ENCODE results near the gene ERP29. TPM values are rescaled to one million over a fixed set of nuclear protein-coding genes. Genes with fewer than 3 reads are reported as not detected.
"Not testable (repeated sequence)": the region's sequence is repeated elsewhere in the genome, so short reads cannot be mapped to it uniquely, and the experiment has no call there.

The ERP29 gene
- total RNA-seq, 2 experiments from 2014 or later, result 82.9 to 83.7 TPM

GRCh38 chr12:112005419-112006395, 7.5 kb upstream of the ERP29 start:
- DNase-seq, result no peak
- Mint-ChIP-seq H3K36me3 (ENCODE audit: low read depth) (peaks cover 16% of the 10 kb centered on the region), H3K4me3 (no peak overlapping the region), H3K27ac (peak overlapping the region; percentile 39), H3K27me3 (no peaks in the 10 kb centered on the region), H3K4me1 (ENCODE audit: low read depth) (peaks cover 42% of the 10 kb centered on the region), H3K9me3 (no peaks in the 10 kb centered on the region)
- TF ChIP-seq, protein P1, sequence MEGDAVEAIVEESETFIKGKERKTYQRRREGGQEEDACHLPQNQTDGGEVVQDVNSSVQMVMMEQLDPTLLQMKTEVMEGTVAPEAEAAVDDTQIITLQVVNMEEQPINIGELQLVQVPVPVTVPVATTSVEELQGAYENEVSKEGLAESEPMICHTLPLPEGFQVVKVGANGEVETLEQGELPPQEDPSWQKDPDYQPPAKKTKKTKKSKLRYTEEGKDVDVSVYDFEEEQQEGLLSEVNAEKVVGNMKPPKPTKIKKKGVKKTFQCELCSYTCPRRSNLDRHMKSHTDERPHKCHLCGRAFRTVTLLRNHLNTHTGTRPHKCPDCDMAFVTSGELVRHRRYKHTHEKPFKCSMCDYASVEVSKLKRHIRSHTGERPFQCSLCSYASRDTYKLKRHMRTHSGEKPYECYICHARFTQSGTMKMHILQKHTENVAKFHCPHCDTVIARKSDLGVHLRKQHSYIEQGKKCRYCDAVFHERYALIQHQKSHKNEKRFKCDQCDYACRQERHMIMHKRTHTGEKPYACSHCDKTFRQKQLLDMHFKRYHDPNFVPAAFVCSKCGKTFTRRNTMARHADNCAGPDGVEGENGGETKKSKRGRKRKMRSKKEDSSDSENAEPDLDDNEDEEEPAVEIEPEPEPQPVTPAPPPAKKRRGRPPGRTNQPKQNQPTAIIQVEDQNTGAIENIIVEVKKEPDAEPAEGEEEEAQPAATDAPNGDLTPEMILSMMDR (IDR thresholded peaks at IDR 0.05), result no peak
- POLR2A ChIA-PET, result no interaction called here
- intact Hi-C loops (cut with micrococcal nuclease), result no loop called here
- CTCF ChIA-PET, result interaction anchor here (0.7 to 1.1 kb wide), 3 partner anchors 11 to 19 kb away, joined by 3 to 6 read pairs (median 3); no protein-coding TSS in a partner anchor
- ATAC-seq, result no peak

GRCh38 chr12:112007945-112008344, 5.3 kb upstream of the ERP29 start:
- H3K4me3 Mint-ChIP-seq, result no peak overlapping the region
- TF ChIP-seq, protein P1 (IDR thresholded peaks at IDR 0.05), result no peak
- intact Hi-C loops (cut with micrococcal nuclease), result no loop called here
- peak overlapping the region; percentile 18 for H3K27ac Mint-ChIP-seq
- POLR2A ChIA-PET, result interaction anchor here (0.9 kb wide), 1 partner anchor 15 kb away, joined by 4 read pairs; no protein-coding TSS in a partner anchor
- peaks cover 24% of the 10 kb centered on the region for H3K36me3 Mint-ChIP-seq (ENCODE audit: low read depth)
- ATAC-seq (no peak), DNase-seq (no peak)
- no peaks in the 10 kb centered on the region for H3K27me3 Mint-ChIP-seq
- no peaks in the 10 kb centered on the region for H3K9me3 Mint-ChIP-seq
- CTCF ChIA-PET, result no interaction called here
- H3K4me1 Mint-ChIP-seq (ENCODE audit: low read depth), result peaks cover 35% of the 10 kb centered on the region

GRCh38 chr12:112008918-112009317, 4.3 kb upstream of the ERP29 start:
- H3K4me1 Mint-ChIP-seq (ENCODE audit: low read depth), result peaks cover 33% of the 10 kb centered on the region
- H3K27me3 Mint-ChIP-seq, result no peaks in the 10 kb centered on the region
- no peak for ATAC-seq
- H3K36me3 Mint-ChIP-seq (ENCODE audit: low read depth), result peaks cover 20% of the 10 kb centered on the region
- no peak overlapping the region for H3K4me3 Mint-ChIP-seq
- intact Hi-C loops (cut with micrococcal nuclease), result no loop called here
- TF ChIP-seq, protein P1 (IDR thresholded peaks at IDR 0.05), result no peak
- CTCF ChIA-PET, result interaction anchor here (1.0 kb wide), 1 partner anchor 8 kb away, joined by 4 read pairs; no protein-coding TSS in a partner anchor
- POLR2A ChIA-PET, result no interaction called here
- no peaks in the 10 kb centered on the region for H3K9me3 Mint-ChIP-seq
- no peak for DNase-seq
- H3K27ac Mint-ChIP-seq, result peak overlapping the region; percentile 63

- not testable (repeated sequence) for H3K27me3 Mint-ChIP-seq, H3K27ac Mint-ChIP-seq
- POLR2A ChIA-PET, result interaction anchor here (1.2 kb wide), 1 partner anchor 13 kb away, joined by 4 read pairs; no protein-coding TSS in a partner anchor
These were observed 3.6 kb upstream of the ERP29 start for GRCh38 chr12:112009596-112009995.

DNA sequence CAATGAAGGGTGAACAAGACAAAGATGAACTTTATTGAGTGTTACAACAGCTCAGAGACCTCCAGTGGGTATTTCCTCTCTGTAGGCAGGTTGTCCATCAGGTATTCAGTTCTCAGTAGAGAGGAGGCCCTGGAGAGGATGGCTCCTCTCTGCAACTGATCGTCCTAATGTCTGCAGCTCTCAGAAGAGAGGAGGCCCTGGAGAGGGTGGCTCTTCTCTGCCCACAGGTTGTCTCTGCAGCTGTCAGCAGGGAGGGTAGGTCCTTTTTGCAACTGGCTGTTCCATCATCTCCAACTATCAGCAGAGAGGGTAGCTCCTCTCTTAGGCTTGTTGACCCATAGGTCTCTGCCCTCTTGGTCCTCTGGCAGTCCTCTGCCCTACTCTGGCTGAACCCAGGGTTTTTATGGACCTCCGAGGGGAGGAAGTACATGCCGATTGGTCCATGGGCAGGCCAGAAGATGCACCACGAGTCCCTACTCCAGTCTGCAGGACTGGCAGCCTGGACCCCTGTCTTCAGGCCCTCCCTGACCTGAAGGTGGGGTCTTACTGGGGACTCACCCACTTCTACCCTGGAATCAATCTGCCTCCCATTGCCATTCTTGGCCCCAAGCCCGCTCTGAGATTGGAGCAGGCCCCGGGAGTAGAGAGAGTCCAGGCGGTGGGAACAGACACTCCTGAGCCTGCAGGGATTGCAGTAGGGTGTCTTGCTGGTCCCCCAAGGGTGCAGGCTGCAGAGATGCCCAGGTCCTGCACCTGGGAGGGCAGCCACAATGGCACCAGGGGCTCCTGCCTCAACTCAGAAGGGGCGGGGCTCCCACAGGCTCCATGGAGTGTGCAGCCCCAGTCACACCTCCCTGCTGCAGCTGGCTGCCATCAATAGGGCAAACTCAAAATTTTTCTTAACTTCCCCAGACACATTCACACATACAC, 2.5 kb upstream of the ERP29 start:
- ATAC-seq (no peak), DNase-seq (no peak)
- H3K27ac Mint-ChIP-seq, result peak overlapping the region; percentile 98
- intact Hi-C loops (cut with micrococcal nuclease), result loop anchor here (5.0 kb wide), 1 partner anchor 63 kb away; no protein-coding TSS in a partner anchor
- H3K4me3 Mint-ChIP-seq, result peak overlapping the region; percentile 98
- H3K9me3 Mint-ChIP-seq, result no peaks in the 10 kb centered on the region
- peaks cover 33% of the 10 kb centered on the region for H3K36me3 Mint-ChIP-seq (ENCODE audit: low read depth)
- ChIA-PET POLR2A (interaction anchor here (1.2 to 4.4 kb wide), 2 partner anchors 15 to 18 kb away, joined by 4 to 27 read pairs; no protein-coding TSS in a partner anchor), CTCF (interaction anchor here (1.2 kb wide), 1 partner anchor 66 kb away, joined by 5 read pairs; no protein-coding TSS in a partner anchor)
- peaks cover 40% of the 10 kb centered on the region for H3K4me1 Mint-ChIP-seq (ENCODE audit: low read depth)
- no peaks in the 10 kb centered on the region for H3K27me3 Mint-ChIP-seq
- TF ChIP-seq, protein P1 (IDR thresholded peaks at IDR 0.05), result no peak

More at GRCh38 chr12:112009596-112009995, 3.6 kb upstream of the ERP29 start:
- DNase-seq; H3K4me3 Mint-ChIP-seq; ATAC-seq; intact Hi-C loops (cut with micrococcal nuclease); H3K9me3 Mint-ChIP-seq: not testable (repeated sequence)
- CTCF ChIA-PET, result interaction anchor here (1.0 to 1.2 kb wide), 2 partner anchors 8 to 65 kb away, joined by 4 to 5 read pairs; no protein-coding TSS in a partner anchor
- Mint-ChIP-seq H3K4me1 (ENCODE audit: low read depth) (peaks cover 37% of the 10 kb centered on the region), H3K36me3 (ENCODE audit: low read depth) (peaks cover 25% of the 10 kb centered on the region)

All from activated CD8-positive, alpha-beta T cell treated with anti-CD3 and anti-CD28 coated beads for 36 hours (primary cell).